ENCODE measurements around the gene ZNF732. TPM values are rescaled to one million over a fixed set of nuclear protein-coding genes. Genes with fewer than 3 reads are reported as not detected.
"Not testable (repeated sequence)": the region's sequence is repeated elsewhere in the genome, so short reads cannot be mapped to it uniquely, and the experiment has no call there.

The ZNF732 gene
- not detected for polyA plus RNA-seq (2012; ENCODE audit: insufficient read depth, insufficient read length)

DNA sequence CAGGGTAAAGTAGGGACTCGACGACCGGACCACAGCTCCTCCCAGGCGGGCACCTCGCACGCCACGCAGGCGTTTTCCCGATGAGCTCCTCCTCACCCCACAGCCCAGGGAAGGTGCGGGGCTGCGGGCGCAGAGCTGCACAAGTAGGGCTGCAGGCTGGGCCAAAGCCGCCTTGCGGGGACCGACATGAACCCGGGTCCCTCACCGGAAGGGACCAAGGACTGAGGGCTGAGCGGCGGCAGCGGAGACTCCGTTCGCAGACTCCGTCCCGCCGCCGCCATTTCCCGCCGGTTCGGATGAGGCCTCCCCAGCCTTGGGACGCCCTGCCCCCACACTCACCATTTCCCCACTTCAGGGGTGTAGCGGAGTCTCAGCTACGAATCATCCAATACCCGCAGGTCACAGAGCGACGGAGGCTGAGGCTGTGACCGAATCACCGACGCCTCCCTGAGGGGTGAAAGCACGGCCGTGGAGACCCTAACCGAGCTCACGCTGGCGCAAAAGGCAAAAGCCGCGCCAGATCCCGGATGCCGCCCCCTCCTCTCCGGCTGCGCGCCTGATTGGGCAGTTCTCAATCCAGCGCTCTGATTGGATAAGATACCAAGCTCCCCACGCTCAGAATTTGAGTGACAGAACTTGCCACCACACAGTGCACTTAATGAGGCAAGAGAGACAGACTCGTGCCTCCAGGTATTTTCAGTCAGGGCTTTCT is at the start of gene ZNF732:
Gene ZNF732, minus strand, starts transcription at position 506 of the 712 bp plus-strand sequence. Its CDS starts 164 bp downstream, at position 342.
- no peak for DNase-seq (ENCODE audit: low read depth, low spot score)
- no peak within 1 kb of the TSS for H3K4me3 ChIP-seq (ENCODE audit: low read length)

DNA sequence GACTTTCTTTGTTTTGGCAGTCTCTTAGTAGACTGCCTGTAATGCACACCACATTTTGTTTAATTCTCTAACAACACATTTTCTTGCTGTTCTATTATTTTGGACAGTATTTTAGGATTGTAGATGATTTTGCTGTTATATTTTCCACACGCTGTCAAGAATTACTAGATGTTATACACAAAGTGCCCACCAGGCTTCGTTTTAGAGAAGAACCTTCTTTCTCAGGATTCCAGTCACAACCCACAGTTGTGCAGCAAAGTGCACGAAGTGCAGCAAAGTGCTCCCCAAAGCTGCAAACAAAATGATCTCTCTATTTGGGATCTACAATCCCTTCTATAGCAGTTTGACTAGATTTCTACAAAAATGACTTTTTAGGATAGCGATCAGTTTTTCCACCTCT is 34.7 kb upstream of the ZNF732 start:
- DNase-seq (ENCODE audit: low read depth, low spot score) = no peak
- H3K4me3 ChIP-seq (ENCODE audit: low read length) = no peak overlapping the region

DNA sequence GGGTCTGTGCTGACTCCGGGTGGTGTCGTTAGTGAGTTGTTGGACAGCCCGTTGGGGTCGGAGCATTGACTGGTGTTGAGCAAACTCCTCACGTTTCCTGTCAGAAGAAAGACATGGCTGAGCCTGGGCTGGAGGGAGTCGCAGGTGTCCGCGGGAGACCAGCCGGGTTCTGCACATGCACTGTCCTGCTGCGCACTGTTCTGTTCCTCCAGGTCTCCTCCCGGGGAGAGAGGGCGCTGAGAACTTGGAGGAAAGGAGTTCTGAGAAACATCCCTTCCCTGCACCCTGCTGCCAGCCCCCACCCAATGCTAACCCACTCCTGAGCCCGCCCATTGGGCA is 33.5 kb upstream of the ZNF732 start:
- no peak for DNase-seq (ENCODE audit: low read depth, low spot score)

DNA sequence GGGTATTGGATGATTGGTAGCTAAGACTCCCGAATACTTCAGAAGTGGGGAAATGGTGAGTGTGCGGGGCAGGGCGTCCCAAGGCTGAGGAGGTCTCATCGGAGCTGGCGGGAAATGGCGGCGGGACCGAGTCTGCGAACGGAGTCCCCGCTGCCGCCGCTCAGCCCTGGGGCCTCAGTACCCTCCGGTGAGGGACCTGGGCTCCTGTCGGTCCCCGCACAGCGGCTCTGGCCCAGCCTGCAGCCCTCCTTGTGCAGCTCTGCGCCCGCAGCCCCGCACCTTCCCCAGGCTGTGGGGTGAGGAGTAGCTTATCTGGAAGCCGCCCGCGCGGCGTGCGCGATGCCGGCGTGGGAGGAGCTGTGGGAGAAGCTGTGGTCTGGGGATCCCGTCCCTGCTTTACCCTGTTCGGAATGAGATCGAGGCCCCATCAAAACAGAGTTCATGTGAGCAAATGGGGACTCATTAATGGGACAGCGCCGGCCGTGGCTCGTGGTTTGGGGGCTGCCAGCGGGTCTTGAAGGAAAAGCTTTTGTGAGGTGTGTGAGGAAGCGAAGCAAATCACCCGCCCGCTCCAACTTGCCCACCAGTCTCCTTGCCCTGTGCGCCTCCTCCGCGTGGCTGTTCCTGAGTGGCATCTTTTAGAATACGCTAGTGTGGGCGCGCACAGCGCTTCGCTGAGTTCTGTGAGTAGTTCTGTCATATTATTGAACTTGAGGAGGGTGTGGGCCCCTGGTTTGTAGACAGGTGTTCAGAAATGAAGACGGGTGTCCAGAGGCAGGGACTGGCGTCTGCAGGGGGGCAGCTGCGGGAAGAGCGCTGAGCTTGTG is 32.9 kb upstream of the ZNF732 start:
- no peak for DNase-seq (ENCODE audit: low read depth, low spot score)
- no peak overlapping the region for H3K4me3 ChIP-seq (ENCODE audit: low read length)

More for the DNA sequence above, 33.5 kb upstream of the ZNF732 start:
- H3K4me3 ChIP-seq (ENCODE audit: low read length) = no peak overlapping the region

DNA sequence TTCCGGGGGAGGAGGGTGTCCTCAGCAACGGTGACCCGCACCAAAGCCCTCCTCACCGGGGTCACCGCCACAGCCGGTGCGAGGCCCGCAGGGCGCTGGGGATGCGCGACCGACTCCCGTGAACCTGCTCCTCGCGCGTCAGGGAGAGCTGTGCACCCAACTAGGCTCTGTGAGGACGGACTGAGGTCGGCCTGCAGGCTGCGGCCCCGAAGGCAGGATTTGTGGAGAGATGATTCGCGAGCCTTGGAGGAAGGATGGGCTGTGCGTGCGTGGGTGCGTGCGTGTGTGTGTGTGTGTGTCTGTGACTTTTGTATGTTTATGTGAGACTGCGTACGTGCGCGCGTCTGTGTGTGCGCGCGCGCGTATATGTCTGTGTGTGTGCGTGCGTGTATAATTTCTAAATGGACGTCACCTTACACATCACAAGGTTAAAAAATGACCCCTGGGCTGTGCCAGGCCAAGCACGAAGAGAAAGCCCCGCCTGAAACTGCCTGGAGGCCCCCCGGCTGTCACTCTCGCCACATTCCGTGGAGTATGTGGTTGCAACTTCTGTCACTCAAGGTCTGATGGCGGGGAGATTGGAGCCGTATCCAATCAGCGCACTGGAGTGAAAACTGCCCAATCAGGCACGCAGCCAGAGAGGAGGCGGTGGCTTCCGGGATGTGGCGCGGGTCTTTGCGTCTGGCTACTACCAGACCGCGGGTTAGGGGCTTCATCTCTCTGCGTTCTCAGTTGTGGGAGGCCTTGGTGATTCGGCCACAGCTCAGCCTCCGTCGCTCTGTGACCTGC is 32.1 kb upstream of the ZNF732 start, which contains the start of gene ZNF141:
Gene ZNF141, plus strand, starts transcription at position 672 of the 789 bp plus-strand sequence. CDS start 170 bp downstream, outside the sequence.
- DNase-seq (ENCODE audit: low read depth, low spot score) = no peak
- H3K4me3 ChIP-seq (ENCODE audit: low read length) = no peak within 1 kb of the TSS

DNA sequence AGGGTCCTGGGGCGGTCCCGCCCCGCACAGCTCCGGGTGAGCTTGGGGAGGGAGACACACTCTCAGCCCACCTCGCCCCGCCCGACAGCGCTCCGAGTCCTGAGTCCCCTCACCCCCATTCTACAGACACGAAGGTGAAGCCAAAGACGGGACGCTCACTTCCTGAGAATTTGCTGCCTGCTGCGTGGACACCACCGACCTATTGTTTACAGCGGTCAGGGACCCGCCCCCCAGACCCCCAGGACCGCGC is 31.5 kb upstream of the ZNF732 start:
- no peak overlapping the region for H3K4me3 ChIP-seq (ENCODE audit: low read length)
- DNase-seq (ENCODE audit: low read depth, low spot score) = no peak

DNA sequence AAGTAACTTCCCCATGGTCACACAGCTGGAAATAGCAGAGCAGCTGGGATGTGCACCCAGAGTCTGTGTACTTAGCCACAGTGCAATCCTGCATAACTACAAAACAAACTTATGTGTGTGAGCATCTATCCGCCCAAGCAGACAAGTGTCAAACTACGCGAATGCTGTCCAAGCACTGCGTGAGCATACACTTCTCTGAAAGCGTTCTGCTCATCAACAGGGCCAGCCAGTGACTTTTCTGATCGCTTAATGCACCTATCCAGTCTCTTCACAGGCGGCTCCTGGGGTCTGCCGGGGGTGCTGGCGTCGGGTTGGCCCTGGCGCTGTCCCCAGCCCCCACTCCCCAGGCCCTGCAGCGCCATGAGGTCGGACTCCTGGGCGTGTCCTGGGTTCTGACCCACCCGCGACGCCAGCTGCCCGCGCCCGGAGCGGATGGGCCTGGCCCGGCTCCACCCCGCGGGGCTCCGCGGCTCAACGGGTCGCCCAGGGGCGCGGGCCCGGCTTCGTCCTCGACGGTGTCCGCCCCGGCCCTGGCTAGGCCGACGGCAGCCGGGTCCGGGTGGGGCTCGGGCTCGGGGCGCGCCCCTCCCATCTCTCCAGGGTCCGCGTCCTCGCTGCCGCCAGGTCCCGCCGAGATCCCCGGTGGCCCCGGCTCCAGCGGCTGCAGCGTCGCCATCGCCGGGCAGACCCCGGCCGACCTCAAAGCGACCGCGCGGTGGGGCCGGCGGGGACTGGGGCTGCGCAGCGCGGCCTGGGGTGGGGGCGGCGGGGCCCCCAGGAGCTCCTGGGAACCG is 31.0 kb upstream of the ZNF732 start:
- no peak for DNase-seq (ENCODE audit: low read depth, low spot score)
- H3K4me3 ChIP-seq (ENCODE audit: low read length) = no peak overlapping the region

DNA sequence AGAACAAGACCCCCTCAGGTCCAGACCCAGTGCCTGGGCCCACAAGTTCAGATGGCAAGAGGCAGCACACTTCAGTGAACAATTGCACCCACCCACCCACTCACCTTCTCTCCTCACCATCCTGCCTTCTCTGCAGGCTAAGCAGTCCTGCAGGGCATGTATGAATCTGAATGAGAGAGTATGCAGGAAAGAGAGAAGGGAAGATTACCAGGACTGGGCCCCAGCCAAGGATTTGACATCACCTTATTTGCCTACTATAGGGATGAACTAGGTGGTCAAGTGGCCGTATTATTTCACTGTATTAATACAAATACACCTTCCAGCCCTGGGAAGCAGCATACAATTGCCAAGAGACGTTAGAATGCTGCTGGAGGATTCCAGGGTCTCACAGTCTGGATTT is 30.2 kb upstream of the ZNF732 start:
- H3K4me3 ChIP-seq (ENCODE audit: low read length) = no peak overlapping the region
- no peak for DNase-seq (ENCODE audit: low read depth, low spot score)

DNA sequence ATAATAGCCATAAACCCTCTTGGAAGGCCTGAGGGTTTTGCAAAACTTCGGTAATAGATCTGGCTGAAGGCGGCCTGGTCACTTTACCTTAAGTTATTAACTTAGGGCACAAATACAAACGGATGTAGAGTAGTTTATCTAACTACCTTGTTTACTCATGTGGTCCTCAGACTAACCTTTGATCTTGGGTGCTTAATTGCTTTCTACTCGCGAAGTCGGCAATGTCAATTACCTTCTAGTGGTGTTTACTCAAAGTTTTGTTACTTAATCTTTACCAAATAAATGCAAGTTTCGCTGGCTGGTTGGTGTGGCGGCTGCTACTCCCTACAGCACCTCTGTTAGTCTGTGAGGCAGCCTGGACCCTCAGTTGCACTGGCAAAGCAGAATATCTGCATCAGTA is 23.5 kb upstream of the ZNF732 start:
- DNase-seq (ENCODE audit: low read depth, low spot score) = no peak
- no peak overlapping the region for H3K4me3 ChIP-seq (ENCODE audit: low read length)

DNA sequence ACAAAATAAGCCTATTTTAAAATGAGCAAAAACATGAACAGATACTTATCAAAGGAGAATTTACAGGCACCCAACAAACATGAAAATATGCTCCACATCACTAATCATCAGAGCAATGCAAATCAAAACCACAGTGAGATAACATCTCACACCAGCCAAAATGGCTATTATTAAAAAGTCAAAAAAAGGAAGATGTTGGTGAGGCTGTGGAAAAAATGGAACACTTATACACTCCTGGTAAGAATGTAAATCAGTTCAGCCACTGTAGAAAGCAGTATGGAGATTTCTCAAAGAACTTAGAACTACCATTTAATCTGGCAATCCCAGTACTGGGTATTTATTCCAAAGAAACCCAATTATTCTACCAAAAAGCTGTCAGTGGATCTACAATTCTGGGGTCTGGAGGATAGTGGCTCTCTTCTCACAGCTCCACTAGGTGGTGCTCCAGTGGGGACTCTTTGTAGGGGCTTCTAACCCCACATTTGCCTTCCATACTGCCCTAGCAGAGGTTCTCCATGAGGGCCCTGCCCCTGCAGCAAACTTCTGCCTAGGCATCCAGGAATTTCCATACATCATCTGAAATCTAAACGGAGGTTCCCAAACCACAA is 9.1 kb upstream of the ZNF732 start:
- H3K4me3 ChIP-seq (ENCODE audit: low read length) = no peak overlapping the region
- no peak for DNase-seq (ENCODE audit: low read depth, low spot score)

DNA sequence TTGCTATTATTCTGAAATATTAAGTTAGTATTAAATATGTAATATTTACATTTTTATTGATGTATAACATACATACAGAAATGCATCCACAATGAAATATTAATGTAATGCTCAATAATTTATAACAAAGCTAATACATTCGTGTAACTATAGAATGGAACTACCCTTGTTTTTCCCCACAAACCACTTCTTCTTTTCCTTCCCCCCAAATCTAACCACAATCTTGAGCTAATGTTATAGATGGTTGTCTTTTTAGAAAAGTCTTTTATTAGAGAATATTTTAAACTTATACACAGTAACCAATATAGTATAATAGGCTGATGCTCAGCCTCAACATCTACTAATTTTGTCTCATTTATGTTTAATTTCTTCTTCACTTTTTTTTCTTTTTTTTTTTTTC is 4.5 kb upstream of the ZNF732 start:
- no peak for DNase-seq (ENCODE audit: low read depth, low spot score)
- no peak overlapping the region for H3K4me3 ChIP-seq (ENCODE audit: low read length)

DNA sequence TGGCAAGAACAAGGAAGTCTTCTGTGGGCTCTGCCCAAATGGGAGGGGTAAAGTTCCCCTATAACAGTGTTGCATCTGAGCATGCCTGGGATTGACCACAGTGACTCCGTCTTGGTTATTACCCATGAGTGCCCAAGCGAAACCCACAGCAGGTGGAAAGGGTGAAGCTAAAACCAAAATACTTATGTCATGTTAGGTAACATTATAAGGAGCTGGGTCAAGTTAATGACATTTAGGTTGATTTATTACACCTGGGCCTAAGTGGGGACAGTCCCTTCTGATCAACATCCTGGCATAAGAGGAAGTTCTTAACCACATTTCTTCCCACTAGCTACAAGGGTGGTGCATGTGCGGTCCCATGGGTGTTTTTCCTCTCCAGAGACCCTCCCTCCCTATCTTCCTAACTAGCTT is 1.3 kb upstream of the ZNF732 start:
- no peak for DNase-seq (ENCODE audit: low read depth, low spot score)
- H3K4me3 ChIP-seq (ENCODE audit: low read length) = no peak overlapping the region

DNA sequence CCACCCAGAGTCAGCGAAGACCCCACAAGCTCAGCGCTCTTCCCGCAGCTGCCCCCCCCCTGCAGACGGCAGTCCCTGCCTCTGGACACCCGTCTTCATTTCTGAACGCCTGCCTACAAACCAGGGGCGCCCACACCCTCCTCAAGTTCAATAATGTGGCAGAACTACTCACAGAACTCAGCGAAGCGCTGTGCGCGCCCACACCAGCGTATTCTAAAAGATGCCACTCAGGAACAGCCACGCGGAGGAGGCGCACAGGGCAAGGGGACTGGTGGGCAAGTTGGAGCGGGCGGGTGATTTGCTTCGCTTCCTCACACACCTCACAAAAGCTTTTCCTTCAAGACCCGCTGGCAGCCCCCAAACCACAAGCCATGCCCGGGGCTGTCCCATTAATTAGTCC is 758 bp downstream of the ZNF732 start:
- DNase-seq (ENCODE audit: low read depth, low spot score); H3K4me3 ChIP-seq (ENCODE audit: low read length): not testable (repeated sequence)

DNA sequence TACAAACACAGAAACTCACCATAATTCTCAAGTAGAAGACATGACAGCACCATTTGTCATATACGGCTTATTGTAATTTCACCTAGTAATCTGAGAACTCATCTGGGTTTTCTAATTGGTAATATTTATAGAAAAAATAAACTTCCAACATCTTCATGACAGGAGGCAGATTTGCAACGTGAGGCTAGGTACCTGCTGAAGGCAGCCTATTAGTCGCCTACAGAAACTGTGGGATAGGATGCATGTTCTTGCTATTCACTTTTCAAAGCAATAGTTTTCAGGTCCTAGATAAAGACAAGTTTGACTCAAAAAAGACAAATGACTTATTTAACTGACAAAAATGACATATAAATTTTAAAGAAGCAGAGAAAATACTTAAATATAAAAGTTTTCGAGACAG is 2.9 kb downstream of the ZNF732 start:
- DNase-seq (ENCODE audit: low read depth, low spot score) = no peak
- H3K4me3 ChIP-seq (ENCODE audit: low read length) = no peak overlapping the region

DNA sequence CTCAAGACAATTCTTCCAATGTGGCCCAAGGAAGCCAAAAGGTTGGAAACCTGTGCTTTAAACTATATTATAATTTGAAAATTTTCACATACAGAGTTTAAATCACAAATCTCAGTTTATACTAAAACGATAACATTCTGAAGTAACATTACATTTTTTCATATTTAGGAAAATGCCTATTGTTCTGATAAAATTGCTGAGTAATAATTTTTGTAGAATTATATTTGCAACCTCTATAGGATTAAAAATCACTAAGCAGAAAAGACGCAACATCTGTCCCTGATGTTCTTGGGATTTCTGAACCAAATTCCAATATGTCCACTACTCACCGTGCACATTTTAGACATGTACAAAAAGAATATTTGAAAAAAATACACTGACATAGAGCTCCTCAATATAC is 10.5 kb downstream of the ZNF732 start:
- DNase-seq (ENCODE audit: low read depth, low spot score) = no peak
- no peak overlapping the region for H3K4me3 ChIP-seq (ENCODE audit: low read length)

DNA sequence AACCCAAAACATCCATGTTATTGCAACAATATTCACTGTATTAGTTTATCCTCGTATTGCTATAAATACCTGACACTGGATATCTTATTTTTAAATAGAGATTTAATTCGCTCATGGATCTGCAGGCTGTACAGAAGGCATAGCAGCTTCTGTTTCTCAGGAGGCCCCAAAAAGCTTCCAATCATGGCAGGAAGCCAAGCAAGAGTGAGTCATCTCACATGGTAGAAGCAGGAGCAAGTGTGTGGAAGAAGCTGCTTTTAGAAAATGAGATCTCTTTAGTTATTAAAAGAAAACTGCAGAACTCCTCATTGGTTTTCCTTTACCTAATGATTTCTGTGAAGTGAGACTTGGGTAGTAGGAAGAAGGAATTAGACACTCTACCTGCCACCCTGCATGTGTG is 16.4 kb downstream of the ZNF732 start:
- no peak overlapping the region for H3K4me3 ChIP-seq (ENCODE audit: low read length)
- no peak for DNase-seq (ENCODE audit: low read depth, low spot score)

DNA sequence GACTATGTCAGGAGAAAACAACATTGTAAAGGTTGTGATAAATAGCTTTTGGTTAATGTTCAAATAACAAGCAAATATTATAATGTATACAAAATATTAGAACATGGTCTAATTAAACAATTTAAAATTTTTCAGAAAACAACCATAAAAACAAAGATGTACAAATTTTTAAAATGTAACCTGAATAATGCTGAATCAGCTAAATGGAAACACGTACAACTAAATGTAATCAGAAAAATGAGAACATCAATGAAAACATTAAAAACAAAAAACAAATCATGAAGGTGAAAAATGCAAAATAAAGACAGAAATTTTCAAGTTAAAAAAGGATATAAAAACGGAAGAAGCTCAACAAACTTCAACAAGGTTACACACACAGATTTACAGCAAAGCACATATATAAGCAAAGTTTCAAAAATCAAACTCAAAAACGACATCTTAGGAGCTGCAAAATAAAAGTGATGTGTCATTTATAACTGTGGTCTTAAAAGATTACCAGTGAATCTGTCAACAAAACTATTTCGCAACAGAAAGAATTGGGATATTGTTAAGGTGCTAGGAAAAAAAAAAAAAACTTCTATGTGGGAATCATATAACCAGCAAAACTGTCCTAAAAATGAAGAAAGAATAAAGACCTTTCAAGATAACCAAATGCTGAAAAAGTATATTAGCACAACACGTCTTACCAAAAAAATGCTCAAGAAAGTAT is 31.8 kb downstream of the ZNF732 start:
- no peak for DNase-seq (ENCODE audit: low read depth, low spot score)
- no peak overlapping the region for H3K4me3 ChIP-seq (ENCODE audit: low read length)

DNA sequence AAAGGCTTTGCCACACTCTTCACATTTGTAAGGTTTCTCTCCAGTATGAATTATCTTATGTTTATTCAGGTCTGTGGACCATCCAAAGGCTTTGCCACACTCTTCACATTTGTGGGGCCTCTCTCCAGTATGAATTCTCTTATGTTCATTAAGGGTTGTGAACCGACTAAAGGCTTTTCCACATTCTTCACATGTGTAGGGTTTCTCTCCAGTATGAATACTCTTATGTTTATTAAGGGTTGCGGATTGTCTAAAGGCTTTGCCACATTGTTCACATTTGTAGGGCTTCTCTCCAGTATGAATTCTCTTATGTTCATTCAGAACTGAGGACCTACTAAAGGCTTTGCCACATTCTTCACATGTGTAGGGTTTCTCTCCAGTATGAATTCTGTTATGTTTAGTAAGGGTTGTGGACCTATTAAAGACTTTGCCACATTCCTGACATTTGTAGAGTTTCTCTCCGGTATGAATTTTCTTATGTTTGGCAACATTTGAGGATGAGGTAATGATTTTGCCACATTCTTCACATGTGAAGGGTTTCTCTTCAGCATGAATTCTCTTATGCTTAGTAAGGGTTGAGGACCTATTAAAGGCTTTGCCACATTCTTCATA is 33.7 kb downstream of the ZNF732 start:
- no peak overlapping the region for H3K4me3 ChIP-seq (ENCODE audit: low read length)
- DNase-seq (ENCODE audit: low read depth, low spot score) = no peak
